Lower leg skin (tissue), 3 donors: ENCODE data around the gene TAF11L12.
"Not testable (repeated sequence)": the region's sequence is repeated elsewhere in the genome, so short reads cannot be mapped to it uniquely, and the experiment has no call there.

ENCODE experiments used
- POLR2A ChIP-seq, 2 donors: fragments of 450-650 bp; IDR thresholded peaks; one replicate each; pipeline ENCODE4 v1.6.1; 2016 to 2017; ENCODE audit warnings: antibody characterized with exemption in 2 of 2, mild to moderate bottlenecking in 1 of 2, moderate library complexity in 1 of 2
- TF ChIP-seq, protein P1 (sequence below), 3 donors: fragments of 450-650 bp; IDR thresholded peaks; one replicate each; pipeline ENCODE4 v1.5.1; 2016; ENCODE audit warnings: antibody characterized with exemption in 3 of 3, mild to moderate bottlenecking in 3 of 3, moderate library complexity in 2 of 3

DNA sequence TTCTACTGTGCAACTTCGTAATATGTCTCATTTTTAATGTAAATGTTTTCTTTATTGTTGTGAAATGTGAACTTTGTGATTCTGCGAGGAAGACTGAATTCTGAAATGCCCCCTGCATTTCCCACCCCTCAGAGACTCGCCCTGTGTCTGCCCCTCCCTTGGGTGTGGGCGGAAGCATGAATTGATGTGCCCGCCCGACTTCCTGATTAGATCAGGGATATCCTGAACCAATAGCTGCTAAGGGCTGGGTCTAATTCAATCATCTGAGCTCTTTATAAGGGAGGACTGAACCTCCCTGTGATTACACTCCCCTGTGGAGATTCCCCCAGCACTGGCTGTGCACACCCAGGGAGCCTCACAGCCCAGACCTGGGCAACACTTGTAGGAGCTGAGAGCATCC is 6.3 kb upstream of the TAF11L12 start, which contains the start of gene TAF11L11:
- TF ChIP-seq, protein P1, sequence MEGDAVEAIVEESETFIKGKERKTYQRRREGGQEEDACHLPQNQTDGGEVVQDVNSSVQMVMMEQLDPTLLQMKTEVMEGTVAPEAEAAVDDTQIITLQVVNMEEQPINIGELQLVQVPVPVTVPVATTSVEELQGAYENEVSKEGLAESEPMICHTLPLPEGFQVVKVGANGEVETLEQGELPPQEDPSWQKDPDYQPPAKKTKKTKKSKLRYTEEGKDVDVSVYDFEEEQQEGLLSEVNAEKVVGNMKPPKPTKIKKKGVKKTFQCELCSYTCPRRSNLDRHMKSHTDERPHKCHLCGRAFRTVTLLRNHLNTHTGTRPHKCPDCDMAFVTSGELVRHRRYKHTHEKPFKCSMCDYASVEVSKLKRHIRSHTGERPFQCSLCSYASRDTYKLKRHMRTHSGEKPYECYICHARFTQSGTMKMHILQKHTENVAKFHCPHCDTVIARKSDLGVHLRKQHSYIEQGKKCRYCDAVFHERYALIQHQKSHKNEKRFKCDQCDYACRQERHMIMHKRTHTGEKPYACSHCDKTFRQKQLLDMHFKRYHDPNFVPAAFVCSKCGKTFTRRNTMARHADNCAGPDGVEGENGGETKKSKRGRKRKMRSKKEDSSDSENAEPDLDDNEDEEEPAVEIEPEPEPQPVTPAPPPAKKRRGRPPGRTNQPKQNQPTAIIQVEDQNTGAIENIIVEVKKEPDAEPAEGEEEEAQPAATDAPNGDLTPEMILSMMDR (IDR thresholded peaks at IDR 0.05): not testable (repeated sequence)
- not testable (repeated sequence) for TF ChIP-seq POLR2A (IDR thresholded peaks at IDR 0.05)
